ENCODE measurements around the gene DCAF11.

DCAF11 gene

DNA sequence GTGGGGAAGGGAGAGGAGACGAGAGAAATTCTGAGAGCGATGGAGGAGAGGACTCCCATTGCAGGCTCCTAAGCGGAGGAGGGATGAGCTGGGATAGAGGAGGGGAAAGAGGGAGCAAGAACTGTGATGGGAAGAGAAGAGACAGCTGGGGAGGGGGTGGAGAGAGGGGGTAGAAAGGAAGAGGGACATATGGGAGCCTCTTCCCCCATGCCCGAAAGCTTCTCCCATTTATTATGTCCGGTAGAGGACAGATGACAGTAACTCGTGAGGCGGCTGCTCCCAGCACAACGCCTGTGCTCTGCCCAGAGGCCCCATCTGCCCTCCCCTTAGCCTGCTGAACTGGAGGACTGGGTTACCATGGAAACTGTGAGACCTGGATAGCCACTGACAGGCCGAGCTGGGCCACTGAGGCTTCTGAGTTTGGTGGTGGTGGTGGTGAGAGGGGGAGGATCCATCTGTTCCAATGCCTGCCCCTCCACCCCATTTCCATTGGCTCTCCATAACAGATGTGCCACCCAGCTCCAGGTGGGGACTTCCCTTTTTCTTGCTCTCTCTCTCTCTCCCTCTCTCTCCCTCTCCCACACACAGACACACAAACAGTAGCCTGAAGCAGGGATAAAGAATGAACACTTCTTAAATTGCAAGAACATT is 35.0 kb upstream of the DCAF11 start:
- no peak for DNase-seq (ENCODE audit: low read depth in 2 of 2)

DNA sequence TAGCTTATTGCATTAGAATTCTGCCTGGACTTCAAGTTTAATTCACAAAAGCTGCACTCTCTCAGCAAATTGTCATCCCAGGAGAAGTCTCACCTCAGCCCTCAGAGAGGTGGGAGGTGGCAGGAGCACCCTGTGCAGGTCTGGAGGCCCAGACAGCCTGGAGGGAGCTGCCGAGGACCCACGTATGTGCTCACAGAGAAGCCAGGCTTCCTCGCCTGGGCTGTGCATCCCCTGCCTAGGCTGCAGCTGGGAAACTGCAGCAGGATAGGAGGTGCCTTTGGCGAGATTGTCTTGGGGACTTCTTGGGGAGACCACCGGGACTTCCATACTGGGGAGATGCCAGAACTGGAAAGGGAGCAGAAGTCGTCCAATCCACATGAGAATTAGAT is 34.4 kb upstream of the DCAF11 start:
- no peak for DNase-seq (ENCODE audit: low read depth in 2 of 2)

DNA sequence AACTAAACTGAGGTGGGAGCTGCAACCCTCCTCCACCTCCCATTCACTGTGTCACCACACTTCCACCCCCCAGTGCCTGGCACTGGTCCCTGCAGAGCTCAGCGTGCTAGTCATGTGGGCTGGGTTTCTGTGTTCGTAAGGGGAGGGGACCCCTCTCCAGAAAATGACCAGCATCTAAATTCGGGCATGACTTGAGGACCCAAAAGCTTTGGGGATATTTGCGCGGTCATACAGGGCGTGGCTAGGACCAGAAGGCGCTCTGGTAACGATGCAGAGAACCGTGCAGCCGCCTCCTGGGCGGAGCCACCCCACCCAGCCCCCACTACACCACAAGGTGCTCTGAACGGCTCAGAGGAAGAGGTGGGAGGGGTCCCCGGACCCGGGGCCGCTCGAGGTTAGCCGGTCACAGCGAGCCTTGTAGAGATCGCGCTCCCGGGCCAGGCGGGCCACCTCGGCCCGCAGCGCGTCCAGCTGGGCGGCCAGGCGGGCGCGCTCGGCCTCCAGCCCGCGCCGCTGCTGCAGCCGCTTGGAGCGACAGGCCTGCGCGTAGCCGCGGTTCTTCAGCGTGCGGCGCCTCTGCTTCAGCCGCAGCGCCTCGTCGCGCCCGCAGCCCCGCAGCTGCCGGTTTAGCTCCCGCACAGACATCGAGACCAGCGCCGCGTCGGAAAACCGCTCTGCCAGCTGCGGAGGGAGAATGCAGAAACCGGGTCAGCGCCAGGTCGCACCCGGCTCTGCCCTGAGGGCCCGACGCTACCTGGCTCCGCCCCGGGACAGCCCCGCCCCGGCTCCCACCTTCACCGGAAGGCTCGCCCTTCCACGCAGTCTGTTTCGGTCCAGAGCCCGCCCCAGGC is 33.5 kb upstream of the DCAF11 start:
- DNase-seq (ENCODE audit: low read depth in 2 of 2), result peak; percentile 58 to 62

DNA sequence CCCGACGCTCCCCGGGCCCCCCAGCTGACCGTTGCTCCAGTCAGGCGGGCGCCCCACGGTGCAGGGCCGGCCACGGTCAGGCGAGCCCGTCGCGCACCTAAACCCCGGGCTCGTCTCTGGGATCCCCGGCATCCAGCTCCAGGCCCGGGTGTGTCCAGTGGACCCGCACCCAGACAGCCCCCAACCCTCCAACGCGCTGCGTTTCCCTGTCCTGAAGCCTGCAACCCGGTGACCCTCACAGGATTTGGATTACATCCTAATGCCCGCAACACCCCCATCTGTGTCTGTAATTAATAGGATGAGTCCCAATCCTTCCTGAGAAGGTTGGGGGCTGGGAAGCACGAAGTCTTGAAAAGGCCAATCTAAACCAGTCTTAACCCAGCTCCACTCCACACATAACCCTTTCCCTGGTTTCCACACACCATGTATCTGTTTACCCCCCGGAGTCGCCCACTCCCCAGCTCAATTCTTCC is 32.8 kb upstream of the DCAF11 start:
- DNase-seq (ENCODE audit: low read depth in 2 of 2), result no peak

DNA sequence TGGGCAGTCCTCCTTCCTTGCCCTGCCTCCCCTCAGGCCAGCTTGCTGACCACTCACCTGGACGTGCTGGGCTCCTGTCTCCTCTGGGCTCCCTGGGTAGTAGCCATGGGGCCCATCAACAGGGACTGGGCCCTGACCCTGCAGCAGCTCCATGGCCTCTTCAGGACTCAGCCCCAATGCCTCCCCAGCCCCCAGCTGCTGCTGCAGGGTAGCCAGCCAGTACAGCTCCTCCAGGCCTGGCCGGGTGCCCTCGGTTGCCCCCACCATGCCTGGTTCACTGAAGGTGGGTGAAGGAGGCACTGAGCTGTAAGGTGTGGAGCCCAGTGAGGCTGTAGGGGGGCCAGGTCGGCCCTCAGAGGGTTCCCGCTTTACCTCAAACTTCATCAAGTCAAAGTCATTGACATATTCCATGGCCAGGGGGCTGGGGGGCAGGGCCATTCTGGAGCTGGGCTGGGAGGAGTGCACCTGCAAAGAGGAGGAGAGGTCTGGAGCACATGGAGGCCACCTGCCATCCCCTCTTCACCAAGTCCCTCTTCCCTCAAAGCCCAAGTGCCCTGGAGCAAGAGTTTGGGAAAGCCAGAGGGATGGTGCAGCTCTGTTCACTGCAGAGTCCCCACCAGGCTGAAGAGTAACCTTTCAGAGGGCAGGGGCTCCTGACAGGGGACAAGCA is 32.0 kb upstream of the DCAF11 start:
- no peak for DNase-seq (ENCODE audit: low read depth in 2 of 2)

DNA sequence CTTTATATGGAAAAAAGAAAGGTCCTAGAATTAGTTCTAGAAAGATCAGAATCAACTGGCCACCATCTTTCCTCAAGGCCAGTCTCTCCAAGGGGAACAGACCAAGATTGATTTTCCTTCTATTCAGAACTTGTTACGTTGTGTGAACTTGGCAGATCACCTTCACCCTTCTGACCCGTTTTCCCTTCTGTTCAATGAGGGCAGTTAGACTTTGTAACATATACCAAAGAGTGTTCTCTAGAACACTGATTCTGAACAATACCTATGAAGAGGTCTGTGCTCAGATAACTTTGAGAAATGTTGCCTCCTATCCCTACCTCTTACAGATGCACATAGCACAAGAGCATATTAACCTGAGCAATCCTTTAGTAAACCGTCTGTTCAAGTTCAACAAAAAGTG is 31.1 kb upstream of the DCAF11 start:
- no peak for DNase-seq (ENCODE audit: low read depth in 2 of 2)

DNA sequence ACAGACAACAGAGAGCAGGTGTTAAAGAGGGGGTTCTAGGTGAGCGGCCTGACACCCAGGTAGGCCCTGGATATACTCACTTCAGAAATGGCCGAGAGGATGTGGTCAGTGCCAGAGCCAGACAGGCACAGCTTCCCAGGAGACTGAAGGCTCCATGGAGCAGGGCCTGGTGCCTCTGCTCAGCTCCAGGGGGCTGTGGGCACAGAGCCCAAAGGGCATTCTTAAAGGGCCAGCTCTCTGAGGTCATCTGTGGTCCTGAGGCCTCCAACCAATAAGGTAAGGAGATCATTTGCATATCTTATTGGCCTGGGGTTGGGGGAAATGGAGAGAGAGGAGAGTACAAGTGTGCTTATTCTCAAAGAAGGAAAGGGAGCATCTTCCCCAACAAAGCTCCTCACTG is 30.1 kb upstream of the DCAF11 start:
- DNase-seq (ENCODE audit: low read depth in 2 of 2), result no peak

DNA sequence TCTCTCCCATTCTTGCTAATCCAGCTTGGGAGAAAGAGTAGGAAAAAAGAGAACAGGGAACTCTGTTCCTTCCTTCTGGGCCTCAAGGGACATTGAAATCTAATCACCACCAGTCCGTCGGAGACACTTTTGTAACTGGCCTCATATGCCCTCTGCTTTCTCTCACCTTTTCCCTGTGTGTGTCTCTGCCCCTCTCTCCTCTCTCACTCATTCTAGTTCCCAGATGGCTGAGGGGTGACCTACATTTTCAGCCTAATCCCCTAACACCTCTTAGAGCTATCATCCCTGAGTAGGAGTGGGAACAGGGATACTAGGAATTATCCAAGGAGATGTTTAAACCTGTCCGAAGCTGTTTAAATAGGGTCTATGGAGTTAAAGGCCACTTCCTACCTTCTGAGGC is 29.4 kb upstream of the DCAF11 start:
- no peak for DNase-seq (ENCODE audit: low read depth in 2 of 2)

DNA sequence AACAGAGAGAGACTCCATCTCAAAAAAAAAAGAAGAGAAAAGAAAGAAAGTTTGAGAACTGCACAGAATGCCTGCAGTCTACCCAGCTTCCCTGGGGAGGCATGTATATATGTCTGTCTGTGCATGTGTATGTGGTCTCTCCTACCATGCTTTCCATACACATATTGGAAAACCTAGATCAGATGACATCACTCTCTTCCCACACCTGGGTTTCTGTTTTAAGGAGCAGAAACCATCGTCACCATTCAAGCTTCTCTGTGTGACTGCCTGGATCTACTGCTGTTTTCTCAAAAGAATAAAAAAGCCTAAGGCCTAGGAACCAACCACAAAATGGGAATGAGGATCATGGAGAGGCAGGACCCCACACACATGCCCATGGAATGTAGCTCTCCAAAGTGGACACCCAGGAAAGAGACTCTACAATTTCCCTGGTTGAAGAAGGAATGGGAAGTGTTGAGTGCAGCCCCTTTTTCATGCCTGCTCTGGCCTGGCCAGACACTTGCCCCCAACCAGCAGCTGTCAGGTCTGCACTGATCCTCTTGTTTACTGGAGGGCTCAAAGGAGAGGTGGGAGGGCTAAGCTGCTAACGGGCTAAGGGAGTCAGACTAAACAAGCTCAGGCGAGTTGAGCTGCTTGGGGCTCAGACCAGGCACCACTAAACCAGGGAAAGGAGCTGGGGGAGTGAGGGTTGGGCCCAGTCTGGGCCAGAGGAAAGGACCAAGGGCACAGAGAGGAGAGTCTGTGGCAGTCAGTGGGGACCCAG is 28.2 kb upstream of the DCAF11 start:
- DNase-seq (ENCODE audit: low read depth in 2 of 2), result no peak

DNA sequence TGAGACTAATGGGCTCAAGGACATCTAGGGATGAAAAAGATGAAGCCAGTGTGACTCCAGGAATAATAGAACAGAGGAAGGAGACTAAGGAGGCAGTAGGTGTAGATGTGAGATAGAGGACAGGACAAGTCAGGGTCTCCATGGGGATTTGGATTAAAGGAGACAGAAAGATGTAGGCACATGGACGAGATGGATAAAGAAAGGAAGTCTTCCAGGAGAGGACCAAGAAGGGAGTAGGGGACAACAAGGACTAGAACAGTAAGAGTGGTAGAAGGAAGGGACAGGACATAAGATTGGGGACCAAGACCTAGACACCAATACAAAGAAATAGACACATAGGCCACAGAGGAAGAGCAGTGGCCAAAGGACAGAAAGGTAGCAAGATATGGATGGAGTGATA is 27.6 kb upstream of the DCAF11 start:
- no peak for DNase-seq (ENCODE audit: low read depth in 2 of 2)

DNA sequence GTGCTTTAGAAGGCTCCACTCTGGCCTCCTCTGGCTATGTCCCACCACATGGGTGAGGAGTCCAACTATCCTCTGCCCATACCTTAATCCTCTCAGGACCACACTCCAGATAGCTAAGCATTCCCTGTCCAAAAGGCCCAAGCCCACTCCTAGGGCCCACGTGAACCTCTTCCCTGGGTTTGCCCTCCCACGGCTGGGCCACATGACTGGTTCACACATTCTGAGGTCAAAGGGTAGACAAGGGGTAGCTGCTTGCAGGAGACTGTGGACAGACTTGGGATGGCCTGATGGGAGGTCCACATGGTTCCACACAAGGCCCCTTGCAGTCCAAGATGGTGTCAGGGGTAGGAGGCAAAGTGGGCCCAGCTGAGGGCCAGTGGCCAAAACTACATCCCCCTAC is 26.5 kb upstream of the DCAF11 start:
- DNase-seq (ENCODE audit: low read depth in 2 of 2), result no peak

DNA sequence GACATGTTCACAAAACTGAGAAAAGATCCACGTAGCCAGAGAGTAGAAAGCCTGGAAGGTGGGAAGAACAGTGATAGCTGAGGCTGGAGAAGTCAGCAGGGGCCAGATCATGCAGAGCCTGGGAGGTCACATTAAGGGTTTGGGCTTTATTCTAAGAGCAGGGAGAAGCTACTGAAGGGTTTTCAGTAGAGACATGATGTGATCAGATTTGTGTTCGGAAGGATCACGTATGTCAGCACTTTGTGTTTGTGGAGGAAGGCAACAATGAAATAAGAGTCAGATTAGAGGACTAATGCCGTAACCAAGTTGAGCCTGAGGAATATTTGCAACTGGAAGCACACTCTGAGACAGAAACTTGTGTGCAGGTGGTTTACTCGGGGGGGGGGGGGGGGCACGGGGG is 24.7 kb upstream of the DCAF11 start:
- no peak for DNase-seq (ENCODE audit: low read depth in 2 of 2)

DNA sequence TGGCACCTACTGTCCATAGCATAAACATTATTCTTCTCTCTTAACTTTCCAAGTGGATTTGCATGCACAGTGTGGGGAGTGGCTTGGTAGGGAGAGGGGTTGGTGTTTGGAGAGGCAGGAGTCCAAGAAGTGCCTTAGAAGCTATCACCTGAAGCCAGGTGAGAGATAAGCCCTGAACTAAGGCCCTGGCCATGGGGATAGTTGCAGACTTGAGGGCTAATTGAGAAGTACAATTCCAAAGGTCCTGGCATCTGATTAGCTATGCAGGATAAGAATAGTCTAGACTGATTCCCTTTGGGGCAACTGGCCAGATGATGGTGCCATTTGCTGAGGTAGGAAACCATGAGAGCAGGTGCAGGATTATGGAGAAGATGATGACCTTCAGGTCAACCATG is 22.5 kb upstream of the DCAF11 start:
- DNase-seq (ENCODE audit: low read depth in 2 of 2), result no peak

DNA sequence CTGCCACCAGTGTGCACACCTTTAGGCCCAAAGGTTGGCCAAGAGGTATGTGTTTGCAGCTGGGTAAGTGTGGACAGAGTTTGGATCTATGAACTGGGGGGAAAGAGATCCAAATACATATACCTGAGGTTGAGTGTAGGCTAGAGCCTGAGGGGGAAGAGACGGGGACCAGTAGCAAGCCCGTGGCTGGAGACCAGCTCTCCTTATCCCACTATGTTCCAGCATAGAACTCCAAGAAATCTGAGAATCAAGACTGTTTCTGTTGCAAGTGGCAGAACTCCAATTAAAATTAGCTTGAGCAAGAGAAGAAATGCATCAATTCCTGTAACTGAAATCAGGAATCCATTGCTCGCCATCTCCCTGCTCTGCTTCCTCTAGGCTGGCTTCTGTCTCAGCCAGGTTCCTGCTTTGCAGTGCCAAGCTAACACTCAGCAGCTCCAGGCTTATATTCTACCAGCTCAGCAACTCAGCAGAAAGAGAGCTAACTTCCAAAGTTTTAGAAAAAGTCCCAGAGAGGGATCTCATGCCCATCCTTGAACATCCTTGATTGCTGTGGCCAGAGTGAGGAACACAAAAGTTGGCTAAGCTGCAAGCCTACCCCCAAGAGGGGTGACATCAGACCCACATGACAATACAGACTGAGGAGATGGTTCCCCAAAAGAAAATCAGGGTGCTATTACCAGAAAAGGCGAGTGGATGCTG is 21.9 kb upstream of the DCAF11 start:
- no peak for DNase-seq (ENCODE audit: low read depth in 2 of 2)

DNA sequence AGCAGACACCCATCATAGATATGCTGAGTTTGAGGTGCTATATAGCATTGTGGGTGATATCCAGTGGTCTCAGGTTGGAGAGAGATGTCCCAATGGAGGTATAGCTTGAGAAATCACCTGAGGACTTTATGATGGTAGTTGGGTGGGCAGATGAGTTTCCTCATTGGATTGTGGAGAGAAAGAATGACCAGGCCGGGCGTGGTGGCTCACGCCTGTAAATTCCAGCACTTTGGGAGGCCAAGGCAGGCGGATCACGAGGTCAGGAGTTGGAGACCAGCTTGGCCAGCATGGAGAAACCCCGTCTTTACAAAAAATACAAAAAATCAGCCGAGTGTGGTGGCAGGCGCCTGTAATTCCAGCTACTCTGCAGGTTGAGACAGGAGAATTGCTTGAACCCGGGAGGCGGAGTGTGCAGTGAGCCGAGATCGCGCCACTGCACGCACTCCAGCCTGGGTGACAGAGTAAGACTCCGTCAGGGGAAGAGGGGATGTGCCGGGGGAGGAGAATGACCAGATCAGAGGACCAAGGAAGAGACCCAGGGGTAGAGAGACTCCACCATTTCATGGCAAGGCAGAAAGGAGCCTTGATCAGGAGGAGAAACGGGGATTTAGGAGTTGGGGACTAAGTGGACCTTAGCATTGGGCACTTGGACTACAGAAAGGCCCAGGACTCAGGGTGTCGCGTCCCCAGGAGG is 21.2 kb upstream of the DCAF11 start:
- DNase-seq (ENCODE audit: low read depth in 2 of 2), result no peak

DNA sequence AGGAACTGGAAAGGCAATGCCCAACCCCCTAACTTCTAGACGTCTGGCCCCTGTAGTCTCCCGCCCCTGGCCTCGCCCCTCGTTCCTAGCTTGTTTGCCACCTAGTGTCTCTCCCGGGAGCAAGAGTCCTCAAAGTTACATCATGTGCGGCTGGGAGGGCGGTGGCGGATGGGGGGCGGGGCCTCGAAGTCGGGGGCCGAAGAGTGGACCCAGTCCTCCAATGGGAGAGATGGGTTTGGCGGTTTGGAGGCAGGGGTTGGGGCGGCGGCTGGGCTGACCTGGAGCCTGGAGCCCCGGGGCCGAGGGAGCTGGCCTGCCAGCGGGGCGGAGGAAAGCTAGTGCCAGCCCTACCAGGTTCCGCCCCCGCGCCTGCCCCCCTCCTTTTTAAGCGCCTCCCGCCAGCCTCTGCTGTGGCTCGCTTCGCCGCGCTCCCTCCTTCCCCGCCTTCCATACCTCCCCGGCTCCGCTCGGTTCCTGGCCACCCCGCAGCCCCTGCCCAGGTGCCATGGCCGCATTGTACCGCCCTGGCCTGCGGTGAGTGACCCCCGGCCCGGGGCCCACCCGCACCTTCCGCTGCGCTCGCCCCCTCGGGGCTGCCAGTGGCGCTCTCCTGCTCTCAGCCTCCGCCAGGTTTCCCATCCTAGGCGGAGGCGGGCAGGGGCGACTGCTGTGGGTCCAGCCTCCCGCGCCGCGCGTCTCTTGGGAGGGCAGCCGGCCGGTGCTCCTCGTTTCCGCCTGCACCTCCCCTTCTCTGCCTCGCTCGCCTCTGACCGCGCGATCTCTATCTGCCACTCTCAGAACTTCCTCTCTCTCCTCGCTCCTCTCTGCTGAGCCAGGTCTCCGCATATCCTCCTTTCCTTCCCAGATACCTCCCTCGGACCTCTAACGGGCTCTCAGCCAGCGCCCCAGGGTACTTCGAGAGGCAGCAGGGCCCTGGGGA is 20.4 kb upstream of the DCAF11 start, which contains the start of gene PCK2:
PCK2 (plus strand) TSS at position 411 of the 940 bp plus-strand sequence; CDS start at position 506, 95 bp downstream.
- peak; percentile 85 to 88 for DNase-seq (ENCODE audit: low read depth in 2 of 2)

DNA sequence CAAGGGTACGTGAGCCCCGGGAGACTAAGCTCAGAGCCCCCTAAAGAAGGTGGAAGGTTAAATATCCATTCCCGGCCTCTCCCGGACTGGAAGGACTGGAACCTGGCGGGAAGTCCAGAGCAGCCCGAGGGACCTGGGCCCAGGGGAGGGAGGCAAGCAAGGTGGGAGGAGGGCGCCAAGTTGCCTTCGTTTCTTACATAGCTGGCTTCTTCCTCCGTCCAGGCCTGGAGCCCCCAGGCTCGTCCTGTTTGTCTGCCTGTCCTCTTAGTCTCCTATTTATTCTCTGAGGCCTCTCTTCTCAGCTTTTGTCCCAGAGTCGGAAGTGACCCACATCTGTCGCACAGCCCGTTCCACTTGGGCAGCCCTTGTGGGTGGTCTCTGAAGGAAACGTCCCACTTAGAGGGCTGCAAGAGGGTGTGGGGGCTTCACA is 19.7 kb upstream of the DCAF11 start:
- no peak for DNase-seq (ENCODE audit: low read depth in 2 of 2)

DNA sequence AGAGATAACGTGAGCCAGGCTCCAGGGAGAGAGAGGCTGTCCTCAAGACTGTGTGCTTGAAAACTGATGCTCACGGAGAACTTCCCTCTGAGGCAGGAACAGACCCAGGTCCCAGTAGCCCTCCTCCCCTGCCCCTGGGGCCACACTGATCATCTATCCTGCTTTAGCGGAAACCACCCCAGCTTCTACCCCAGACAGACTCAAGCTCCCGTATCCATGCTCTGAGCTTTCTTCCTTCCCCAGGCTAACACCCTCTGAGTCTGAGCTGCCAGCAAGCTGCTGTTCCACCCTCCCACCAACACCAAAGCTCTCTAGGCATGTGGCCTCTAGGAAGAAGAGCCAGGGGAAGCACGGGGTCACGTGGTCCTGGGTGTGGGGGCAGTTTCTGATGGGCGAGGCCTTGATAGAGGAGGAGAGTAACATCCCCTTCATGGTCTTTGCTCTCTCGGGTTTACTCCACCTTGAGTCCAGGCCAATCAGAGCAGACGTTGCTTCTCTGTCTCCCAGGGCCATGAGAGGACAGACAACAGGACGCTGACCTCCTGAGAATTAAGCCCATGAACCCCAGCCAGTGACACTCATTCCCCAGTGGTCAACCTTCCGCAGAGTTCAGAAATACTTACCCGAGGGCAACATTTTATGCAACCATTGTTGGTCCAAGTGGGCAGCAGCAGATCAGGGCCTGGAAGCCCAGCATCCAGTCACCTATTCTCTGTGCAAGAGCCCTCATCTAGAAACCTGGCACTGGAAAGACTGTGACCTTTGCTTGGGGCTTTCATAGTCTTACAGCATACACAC is 19.1 kb upstream of the DCAF11 start:
- DNase-seq (ENCODE audit: low read depth in 2 of 2), result peak; percentile 56 to 70
